AG09319 (cell line): ENCODE data around the gene RPL39L.

Experiments
- DNase-seq: peaks from one replicate; pipeline ENCODE4 v3.0.0-alpha.2; 2010; ENCODE audit warnings: low read depth; ENCODE audit errors: extremely low read depth
- TF ChIP-seq, protein P1 (sequence below): IDR thresholded peaks from 2 replicates; pipeline ENCODE4 v1.5.1; 2011; ENCODE audit warnings: low read depth, mild to moderate bottlenecking, inconsistent platforms, low read length, moderate library complexity

RPL39L gene

DNA sequence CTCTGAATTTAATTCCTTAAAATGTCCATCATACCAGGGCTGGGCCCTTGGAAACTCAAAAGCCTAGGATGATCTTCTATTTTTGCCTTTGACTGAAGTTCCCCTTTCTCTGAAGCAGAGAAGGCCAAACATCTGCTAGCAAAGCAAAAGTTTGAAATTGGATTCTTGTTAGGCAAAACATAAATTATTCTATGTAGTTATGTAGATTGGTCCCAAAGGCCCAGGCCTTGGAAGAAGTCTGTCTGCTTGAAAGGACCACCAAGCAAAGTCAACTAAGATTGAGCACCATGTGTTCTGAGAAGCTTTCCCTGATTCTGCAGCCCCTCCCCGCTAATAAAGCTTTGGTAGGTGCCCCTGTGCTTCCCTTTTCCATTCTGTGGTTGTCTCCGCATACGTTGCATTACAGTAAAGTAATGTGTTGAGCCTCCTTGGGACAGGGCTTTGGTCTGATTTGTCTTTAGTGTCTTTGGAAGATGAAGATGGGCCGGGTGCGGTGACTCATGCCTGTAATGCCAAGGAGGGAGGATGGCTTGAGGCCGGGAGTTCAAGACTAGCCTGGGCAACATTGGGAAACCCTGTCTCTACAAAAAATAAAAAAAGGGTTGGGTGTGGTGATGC is 56.4 kb downstream of the RPL39L start:
- TF ChIP-seq, protein P1, sequence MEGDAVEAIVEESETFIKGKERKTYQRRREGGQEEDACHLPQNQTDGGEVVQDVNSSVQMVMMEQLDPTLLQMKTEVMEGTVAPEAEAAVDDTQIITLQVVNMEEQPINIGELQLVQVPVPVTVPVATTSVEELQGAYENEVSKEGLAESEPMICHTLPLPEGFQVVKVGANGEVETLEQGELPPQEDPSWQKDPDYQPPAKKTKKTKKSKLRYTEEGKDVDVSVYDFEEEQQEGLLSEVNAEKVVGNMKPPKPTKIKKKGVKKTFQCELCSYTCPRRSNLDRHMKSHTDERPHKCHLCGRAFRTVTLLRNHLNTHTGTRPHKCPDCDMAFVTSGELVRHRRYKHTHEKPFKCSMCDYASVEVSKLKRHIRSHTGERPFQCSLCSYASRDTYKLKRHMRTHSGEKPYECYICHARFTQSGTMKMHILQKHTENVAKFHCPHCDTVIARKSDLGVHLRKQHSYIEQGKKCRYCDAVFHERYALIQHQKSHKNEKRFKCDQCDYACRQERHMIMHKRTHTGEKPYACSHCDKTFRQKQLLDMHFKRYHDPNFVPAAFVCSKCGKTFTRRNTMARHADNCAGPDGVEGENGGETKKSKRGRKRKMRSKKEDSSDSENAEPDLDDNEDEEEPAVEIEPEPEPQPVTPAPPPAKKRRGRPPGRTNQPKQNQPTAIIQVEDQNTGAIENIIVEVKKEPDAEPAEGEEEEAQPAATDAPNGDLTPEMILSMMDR = no peak
- no peak for DNase-seq

DNA sequence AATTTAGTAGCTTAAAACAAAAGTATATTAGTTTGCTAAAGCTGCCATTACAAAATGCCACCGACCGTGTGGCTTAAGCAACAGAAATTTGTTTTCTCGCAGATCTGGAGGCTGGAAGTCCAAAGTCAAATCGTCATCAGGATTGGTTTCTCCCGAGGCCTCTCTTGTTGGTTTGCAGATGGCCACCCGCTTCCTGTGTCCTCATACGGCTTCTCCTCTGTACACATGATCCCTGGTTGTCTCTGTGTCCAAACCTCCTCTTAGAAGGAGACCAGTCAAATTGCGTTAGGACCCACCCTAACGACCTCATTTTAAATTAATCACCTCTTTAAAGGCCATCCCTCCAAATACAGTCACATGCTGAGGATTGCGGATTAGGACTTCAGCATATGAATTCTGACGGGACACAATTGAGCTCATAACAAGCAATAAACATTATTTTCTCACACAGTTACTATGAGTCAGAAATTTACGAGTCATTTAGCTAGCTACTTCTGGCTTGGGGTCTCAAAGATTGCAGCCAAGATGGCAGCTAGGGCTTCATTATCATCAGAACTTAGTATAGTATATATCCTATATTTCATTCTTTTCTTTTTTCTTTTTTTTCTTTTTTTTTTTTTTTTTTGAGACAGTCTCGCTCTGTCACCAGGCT is 58.4 kb downstream of the RPL39L start:
- TF ChIP-seq, protein P1 = no peak
- DNase-seq = no peak

DNA sequence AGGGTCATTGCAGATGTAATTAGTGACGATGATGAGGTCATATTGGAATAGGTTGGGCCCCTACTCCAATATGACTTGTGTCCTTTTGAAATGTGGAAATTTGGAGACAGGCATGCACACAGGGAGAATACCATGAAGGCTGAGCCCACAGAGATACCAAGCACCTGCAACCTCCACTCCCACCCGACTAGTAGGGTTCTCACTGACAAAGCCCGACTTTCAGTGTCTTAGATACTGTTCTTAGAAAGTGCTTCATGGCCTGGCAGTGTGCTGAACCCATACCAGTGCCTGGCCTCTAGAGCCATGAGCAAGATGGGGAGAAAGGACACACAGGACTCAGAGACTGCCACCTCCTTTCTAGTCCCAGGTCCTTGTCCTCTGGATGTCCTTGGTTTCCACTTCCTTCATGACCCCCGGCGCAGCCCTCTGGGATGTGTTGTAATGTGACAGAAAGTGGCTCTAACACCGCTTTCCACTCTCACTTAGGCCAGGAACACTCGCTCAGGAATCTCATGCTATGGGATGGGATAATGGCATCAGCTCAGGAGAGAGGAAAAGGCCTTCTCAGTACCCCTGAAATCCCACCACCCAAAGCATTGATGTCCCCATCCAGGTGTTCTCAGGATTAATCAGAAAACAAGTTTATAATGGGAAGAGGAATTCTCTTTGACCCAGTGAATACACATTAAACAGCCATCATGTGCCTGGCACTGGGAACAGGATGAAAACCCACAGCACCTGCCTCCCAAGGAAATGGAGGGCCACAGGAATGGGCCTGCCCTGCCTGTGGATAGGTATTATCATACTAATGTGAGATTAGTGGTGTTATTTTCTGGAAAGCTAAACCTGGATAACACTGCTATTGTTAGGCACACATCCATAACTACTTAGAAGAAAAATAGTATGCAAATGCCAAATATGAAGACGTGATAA is 59.9 kb downstream of the RPL39L start:
- TF ChIP-seq, protein P1 = no peak
- no peak for DNase-seq

DNA sequence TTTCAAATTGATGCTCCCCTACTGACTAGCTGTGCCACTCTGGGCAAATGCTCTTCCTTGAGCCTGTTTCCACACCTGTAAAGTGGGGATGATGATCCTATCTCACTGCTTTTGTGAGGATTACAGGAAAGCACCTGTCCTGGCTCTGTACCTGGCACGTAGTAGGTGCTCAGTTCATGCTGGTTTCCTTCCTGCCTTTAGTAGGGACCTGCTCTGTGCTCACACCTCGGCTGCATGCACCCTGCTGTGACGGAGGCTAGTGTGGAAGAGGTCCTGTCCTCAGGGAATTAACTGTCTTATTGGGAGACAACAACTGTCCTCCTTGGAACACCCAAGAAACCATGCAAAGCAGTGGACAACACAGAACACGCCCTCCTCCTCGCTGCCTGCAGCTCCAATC is 61.8 kb downstream of the RPL39L start:
- TF ChIP-seq, protein P1 = no peak
- no peak for DNase-seq

DNA sequence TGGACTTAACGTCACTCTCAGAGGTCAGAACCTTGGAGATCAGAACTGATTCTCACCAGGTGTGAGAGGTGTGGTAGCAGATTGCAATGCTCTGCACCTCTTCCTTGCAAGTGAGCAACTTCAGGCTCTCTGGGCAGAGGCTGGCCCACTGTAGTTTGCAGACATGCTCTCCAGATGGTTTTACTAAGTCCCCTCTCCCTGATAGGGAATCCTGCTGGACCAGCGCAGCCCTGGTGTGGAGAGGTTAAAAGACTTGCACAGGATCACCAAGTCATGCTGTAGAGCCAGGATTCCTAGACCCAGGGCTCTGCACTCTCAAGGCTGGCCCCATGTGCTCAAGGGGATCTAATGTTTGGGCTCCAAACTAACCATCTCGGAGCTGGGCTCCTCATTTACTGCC is 62.2 kb downstream of the RPL39L start:
- DNase-seq = no peak
- TF ChIP-seq, protein P1 = no peak

DNA sequence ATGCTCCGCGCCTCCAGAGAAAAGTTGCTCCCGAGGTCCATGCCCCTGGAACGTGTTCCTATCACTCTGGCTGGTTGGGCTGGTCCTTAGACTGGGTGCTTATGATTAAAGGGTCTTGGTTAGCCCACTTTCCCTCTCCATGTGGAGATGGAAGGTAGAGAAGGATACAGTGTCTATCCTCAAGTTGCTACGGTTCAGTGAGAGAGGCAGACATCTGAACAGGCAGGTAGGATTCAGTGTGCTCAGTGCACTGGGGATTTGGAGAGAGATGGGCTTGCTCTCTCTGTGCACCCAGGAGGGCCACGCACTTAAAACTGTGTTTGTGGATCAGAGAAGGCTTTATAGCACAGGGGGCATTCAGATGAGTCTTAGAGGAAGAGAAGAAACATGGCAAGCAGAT is 63.0 kb downstream of the RPL39L start:
- DNase-seq = no peak
- TF ChIP-seq, protein P1 = no peak

DNA sequence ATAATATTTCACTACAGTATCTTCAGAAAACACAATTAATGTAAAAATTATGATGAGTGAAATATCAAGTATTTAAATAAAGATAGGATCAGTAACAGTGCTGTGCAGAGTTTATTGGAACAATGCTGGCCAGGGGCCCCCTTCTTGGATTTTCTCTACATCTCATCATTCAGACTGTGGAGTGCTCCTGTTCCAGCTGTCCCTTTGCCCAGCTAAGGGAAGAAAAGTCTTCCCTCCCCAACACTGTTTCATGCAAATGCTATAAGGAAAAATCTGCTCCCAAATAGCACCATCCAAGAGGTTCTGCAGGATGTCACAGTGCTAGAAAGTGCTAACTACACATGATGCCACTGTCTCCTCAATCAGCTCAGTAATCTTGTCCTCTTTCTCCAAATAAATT is 64.5 kb downstream of the RPL39L start:
- no peak for DNase-seq
- TF ChIP-seq, protein P1 = no peak
